Brain microvascular endothelial cell (primary cell): ENCODE results near the gene RPS15.

Experiments used
- DNase-seq: peaks from one replicate; pipeline ENCODE4 v3.0.0-alpha.2; 2020
- H3K27ac ChIP-seq: fragments of 250-450 bp; sonication (Bioruptor Pico); 2 replicates; pipeline ENCODE4 v1.5.1; 2020; ENCODE audit warnings: mild to moderate bottlenecking, moderate library complexity
- H3K27me3 ChIP-seq: fragments of 250-450 bp; sonication (Bioruptor Pico); replicated peaks from 2 replicates; pipeline ENCODE4 v1.5.1; 2020; ENCODE audit warnings: mild to moderate bottlenecking
- H3K36me3 ChIP-seq: fragments of 250-450 bp; sonication (Bioruptor Pico); replicated peaks from 2 replicates; pipeline ENCODE4 v1.5.1; 2020; ENCODE audit warnings: mild to moderate bottlenecking
- H3K4me3 ChIP-seq: 2 replicates; pipeline ENCODE4 v1.5.1; 2011; ENCODE audit warnings: low read depth, mild to moderate bottlenecking, control low read depth, low read length, moderate library complexity
- CTCF ChIP-seq: IDR thresholded peaks from 2 replicates; pipeline ENCODE4 v1.5.1; 2011; ENCODE audit warnings: low read depth, mild to moderate bottlenecking, moderate library complexity, low read length, control low read depth, inconsistent platforms; ENCODE audit errors: missing control alignments
- in situ Hi-C: cut with HindIII; loops from 2 replicates; pipeline ENCODE4 v1.10.0; 2017; ENCODE audit warnings: low sequenced_read_pairs, low pct_ligation_motif_present

Gene RPS15

GRCh38 chr19:1425902-1426301 is 12.3 kb upstream of the RPS15 start:
- no peak for TF ChIP-seq CTCF
- peaks cover 86% of the 10 kb centered on the region for H3K36me3 ChIP-seq
- H3K27ac ChIP-seq: no peak overlapping the region
- no peak overlapping the region for H3K4me3 ChIP-seq
- H3K27me3 ChIP-seq: no peaks in the 10 kb centered on the region
- in situ Hi-C loops: no loop called here
- no peak for DNase-seq

DNA sequence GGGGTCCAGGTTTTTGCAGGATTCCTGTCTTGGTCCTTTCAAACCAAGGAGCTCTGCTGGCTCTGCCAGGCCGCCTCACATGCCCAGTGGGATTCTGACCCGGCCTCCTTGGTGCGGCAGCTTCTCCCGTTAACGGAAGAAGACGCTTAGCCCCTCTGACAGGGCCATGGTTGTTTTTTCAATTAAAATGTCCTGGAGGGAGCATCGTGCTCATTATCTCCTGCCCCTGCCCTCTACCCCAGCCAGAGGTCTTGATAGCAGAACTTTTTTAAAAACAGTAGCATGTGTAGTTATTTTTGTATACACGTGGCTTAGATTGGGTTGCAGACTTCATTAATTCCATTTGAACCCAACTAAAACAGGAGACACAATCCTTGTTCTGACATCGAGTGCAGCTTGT is 11.5 kb upstream of the RPS15 start:
- TF ChIP-seq CTCF: no peak
- DNase-seq: no peak
- H3K27ac ChIP-seq: no peak overlapping the region
- H3K36me3 ChIP-seq: peaks cover 86% of the 10 kb centered on the region
- H3K27me3 ChIP-seq: no peaks in the 10 kb centered on the region
- in situ Hi-C loops: no loop called here
- no peak overlapping the region for H3K4me3 ChIP-seq

GRCh38 chr19:1427221-1427920 is 10.8 kb upstream of the RPS15 start:
- no peaks in the 10 kb centered on the region for H3K27me3 ChIP-seq
- no peak for TF ChIP-seq CTCF
- no peak overlapping the region for H3K4me3 ChIP-seq
- no peak overlapping the region for H3K27ac ChIP-seq
- DNase-seq: no peak
- in situ Hi-C loops: no loop called here
- peaks cover 86% of the 10 kb centered on the region for H3K36me3 ChIP-seq

- no peak overlapping the region for H3K27ac ChIP-seq
- H3K27me3 ChIP-seq: no peaks in the 10 kb centered on the region
- H3K36me3 ChIP-seq: peaks cover 86% of the 10 kb centered on the region
- in situ Hi-C loops: no loop called here
- no peak overlapping the region for H3K4me3 ChIP-seq
- TF ChIP-seq CTCF: no peak
- no peak for DNase-seq
Measured at GRCh38 chr19:1428738-1429391, 9.3 kb upstream of the RPS15 start.

DNA sequence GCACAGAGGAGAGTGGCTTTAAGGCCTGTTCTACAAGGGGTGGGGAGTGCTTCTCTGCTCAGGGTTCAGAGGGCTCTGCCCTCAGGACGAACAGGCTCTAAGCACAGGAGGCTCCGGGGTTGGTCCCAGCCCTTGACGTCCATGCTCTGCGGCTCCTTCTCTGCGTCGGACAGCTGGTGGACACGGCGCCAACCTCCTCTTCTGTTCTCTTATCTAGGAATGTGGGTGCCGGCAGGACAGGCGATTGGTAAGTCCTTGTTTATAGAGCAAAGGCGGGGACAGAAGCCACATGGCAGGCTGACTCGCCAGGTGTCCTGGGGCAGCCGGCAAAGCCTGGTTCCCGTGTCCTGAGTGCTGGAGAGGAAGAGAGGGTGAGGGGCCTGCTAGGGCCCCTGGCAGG is 8.4 kb upstream of the RPS15 start:
- H3K27ac ChIP-seq: no peak overlapping the region
- no peaks in the 10 kb centered on the region for H3K27me3 ChIP-seq
- H3K4me3 ChIP-seq: no peak overlapping the region
- DNase-seq: no peak
- H3K36me3 ChIP-seq: peaks cover 88% of the 10 kb centered on the region
- no peak for TF ChIP-seq CTCF
- in situ Hi-C loops: no loop called here
